HepG2 (cell line): Measurements from ENCODE around the gene PTPN13. TPM values are rescaled to one million over a fixed set of nuclear protein-coding genes. Genes with fewer than 3 reads are reported as not detected.

Source experiments
- GATAD1 ChIP-seq: IDR thresholded peaks from 2 replicates; pipeline ENCODE4 v1.6.1; 2016; ENCODE audit warnings: missing genetic modification reagents, missing compliant biosample characterization
- MBD4 ChIP-seq: IDR thresholded peaks from 2 replicates; pipeline ENCODE4 v1.6.1; 2012; ENCODE audit warnings: low read length, inconsistent platforms, borderline replicate concordance
- MED13 ChIP-seq: sonication (generic); formaldehyde crosslinking; IDR thresholded peaks from 2 replicates; pipeline ENCODE4 v1.5.0; 2020; ENCODE audit warnings: missing genetic modification reagents
- MEIS2 ChIP-seq: sonication (generic); formaldehyde crosslinking; IDR thresholded peaks from 2 replicates; pipeline ENCODE4 v1.9.0; 2021; ENCODE audit warnings: mild to moderate bottlenecking, missing genetic modification reagents
- NBN ChIP-seq: fragments of 450-650 bp; conservative IDR thresholded peaks from 2 replicates; pipeline ENCODE4 v1.6.1; 2017
- NFATC3 ChIP-seq: sonication (generic); formaldehyde crosslinking; IDR thresholded peaks from 2 replicates; pipeline ENCODE4 v1.5.1; 2020; ENCODE audit warnings: mild to moderate bottlenecking, missing genetic modification reagents
- NR2F2 ChIP-seq: IDR thresholded peaks from 2 replicates; pipeline ENCODE4 v1.6.1; 2012; ENCODE audit warnings: low read depth, inconsistent platforms, borderline replicate concordance
- PHF8 ChIP-seq: sonication (generic); formaldehyde crosslinking; IDR thresholded peaks from 2 replicates; pipeline ENCODE4 v1.5.0; 2020; ENCODE audit warnings: missing genetic modification reagents
- RCOR2 ChIP-seq: IDR thresholded peaks from 2 replicates; pipeline ENCODE4 v1.6.1; 2016; ENCODE audit warnings: missing biosample characterization, missing genetic modification reagents
- SIN3A ChIP-seq: IDR thresholded peaks from 2 replicates; pipeline ENCODE4 v1.6.1; 2011; ENCODE audit warnings: low read depth, mild to moderate bottlenecking, control low read depth, low read length, borderline replicate concordance
- SIN3B ChIP-seq: fragments of 150-350 bp; IDR thresholded peaks from 2 replicates; pipeline ENCODE4 v1.6.1; 2014; ENCODE audit warnings: low read length
- ZBTB20 ChIP-seq: sonication (generic); formaldehyde crosslinking; IDR thresholded peaks from 2 replicates; pipeline ENCODE4 v1.8.1; 2023; ENCODE audit warnings: missing genetic modification reagents, low read depth, mild to moderate bottlenecking, borderline replicate concordance
- ZBTB38 ChIP-seq: sonication (generic); formaldehyde crosslinking; IDR thresholded peaks from 2 replicates; pipeline ENCODE4 v1.5.1; 2020; ENCODE audit warnings: mild to moderate bottlenecking, missing genetic modification reagents
- ZNF460 ChIP-seq: sonication (generic); formaldehyde crosslinking; IDR thresholded peaks from 2 replicates; pipeline ENCODE4 v1.5.1; 2020; ENCODE audit warnings: missing genetic modification reagents, mild to moderate bottlenecking, borderline replicate concordance
- ZNF607 ChIP-seq: sonication (generic); formaldehyde crosslinking; IDR thresholded peaks from 2 replicates; pipeline ENCODE4 v1.5.1; 2020; ENCODE audit warnings: missing genetic modification reagents, mild to moderate bottlenecking, borderline replicate concordance
- ZNF761 ChIP-seq: sonication (generic); formaldehyde crosslinking; conservative IDR thresholded peaks from 2 replicates; pipeline ENCODE4 v1.4.0; 2020; ENCODE audit warnings: mild to moderate bottlenecking, missing genetic modification reagents
- polyA plus RNA-seq, 8 experiments: library from polyadenylated mRNA; depleted of rRNA in 3 of 8; stranded (reverse) in 7 of 8; unstranded in 1 of 8; fragments of >200 nt; fragmentation: Illumina TruSeq in 4 of 8; extraction: Trizol in 4 of 8; gene quantifications; 2 replicates each; pipeline versions ENCODE4 v1.2.1 to v1.2.3, GENCODE V29; 2011 to 2016; ENCODE audit warnings: low read depth in 4 of 8, missing spikeins in 1 of 8, mixed read lengths in 1 of 8; ENCODE audit not compliant: insufficient read depth in 1 of 8
- total RNA-seq, 5 experiments: library from RNA; depleted of rRNA; stranded (reverse); fragments of >200 nt; fragmentation: Illumina TruSeq; extraction: Trizol; gene quantifications; 2 replicates each; pipeline ENCODE4 v1.2.3, GENCODE V29; 2016; ENCODE audit warnings: low read depth in 1 of 5
- TF ChIP-seq, protein P1 (sequence below): sonication (generic); formaldehyde crosslinking; IDR thresholded peaks from 2 replicates; pipeline ENCODE4 v1.5.1; 2020; ENCODE audit warnings: mild to moderate bottlenecking, missing genetic modification reagents, borderline replicate concordance
- TF ChIP-seq, protein P2 (sequence below): sonication (generic); formaldehyde crosslinking; IDR thresholded peaks from 2 replicates; pipeline ENCODE4 v1.4.0; 2020; ENCODE audit warnings: missing genetic modification reagents, borderline replicate concordance
- TF ChIP-seq, protein P3 (sequence below): sonication (generic); formaldehyde crosslinking; IDR thresholded peaks from 2 replicates; pipeline ENCODE4 v1.4.0; 2020; ENCODE audit warnings: missing genetic modification reagents
- TF ChIP-seq, protein P4 (sequence below): sonication (generic); formaldehyde crosslinking; IDR thresholded peaks from 2 replicates; pipeline ENCODE4 v1.5.1; 2020; ENCODE audit warnings: missing genetic modification reagents, mild to moderate bottlenecking, borderline replicate concordance

Gene PTPN13
- total and polyA plus RNA-seq, 2 of the 13 experiments (the other 11 are each of a cell fraction or from before 2014, with no cell fraction given), result not detected

DNA sequence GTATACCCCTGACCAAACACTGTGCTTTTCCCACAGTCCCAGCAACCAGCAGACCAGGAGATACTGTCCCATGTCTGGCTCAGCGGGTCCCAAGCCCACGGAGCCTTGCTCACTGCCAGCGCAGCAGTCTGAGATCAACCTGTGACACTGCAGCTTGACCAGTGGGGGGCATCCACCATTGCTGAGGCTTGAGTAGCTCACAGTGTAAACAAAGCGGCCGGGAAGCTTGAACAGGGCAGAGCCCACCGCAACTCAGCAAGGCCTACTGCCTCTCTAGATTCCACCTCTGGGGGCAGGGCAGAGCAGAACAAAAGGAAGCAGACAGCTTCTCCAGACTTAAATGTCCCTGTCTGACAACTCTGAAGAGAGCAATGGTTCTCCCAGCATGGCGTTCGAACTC, 197.0 kb downstream of the PTPN13 start (continued):
- TF ChIP-seq, protein P1, sequence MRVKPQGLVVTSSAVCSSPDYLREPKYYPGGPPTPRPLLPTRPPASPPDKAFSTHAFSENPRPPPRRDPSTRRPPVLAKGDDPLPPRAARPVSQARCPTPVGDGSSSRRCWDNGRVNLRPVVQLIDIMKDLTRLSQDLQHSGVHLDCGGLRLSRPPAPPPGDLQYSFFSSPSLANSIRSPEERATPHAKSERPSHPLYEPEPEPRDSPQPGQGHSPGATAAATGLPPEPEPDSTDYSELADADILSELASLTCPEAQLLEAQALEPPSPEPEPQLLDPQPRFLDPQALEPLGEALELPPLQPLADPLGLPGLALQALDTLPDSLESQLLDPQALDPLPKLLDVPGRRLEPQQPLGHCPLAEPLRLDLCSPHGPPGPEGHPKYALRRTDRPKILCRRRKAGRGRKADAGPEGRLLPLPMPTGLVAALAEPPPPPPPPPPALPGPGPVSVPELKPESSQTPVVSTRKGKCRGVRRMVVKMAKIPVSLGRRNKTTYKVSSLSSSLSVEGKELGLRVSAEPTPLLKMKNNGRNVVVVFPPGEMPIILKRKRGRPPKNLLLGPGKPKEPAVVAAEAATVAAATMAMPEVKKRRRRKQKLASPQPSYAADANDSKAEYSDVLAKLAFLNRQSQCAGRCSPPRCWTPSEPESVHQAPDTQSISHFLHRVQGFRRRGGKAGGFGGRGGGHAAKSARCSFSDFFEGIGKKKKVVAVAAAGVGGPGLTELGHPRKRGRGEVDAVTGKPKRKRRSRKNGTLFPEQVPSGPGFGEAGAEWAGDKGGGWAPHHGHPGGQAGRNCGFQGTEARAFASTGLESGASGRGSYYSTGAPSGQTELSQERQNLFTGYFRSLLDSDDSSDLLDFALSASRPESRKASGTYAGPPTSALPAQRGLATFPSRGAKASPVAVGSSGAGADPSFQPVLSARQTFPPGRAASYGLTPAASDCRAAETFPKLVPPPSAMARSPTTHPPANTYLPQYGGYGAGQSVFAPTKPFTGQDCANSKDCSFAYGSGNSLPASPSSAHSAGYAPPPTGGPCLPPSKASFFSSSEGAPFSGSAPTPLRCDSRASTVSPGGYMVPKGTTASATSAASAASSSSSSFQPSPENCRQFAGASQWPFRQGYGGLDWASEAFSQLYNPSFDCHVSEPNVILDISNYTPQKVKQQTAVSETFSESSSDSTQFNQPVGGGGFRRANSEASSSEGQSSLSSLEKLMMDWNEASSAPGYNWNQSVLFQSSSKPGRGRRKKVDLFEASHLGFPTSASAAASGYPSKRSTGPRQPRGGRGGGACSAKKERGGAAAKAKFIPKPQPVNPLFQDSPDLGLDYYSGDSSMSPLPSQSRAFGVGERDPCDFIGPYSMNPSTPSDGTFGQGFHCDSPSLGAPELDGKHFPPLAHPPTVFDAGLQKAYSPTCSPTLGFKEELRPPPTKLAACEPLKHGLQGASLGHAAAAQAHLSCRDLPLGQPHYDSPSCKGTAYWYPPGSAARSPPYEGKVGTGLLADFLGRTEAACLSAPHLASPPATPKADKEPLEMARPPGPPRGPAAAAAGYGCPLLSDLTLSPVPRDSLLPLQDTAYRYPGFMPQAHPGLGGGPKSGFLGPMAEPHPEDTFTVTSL (CRISPR knock-in tag), result no peak
- TF ChIP-seq MEIS2 (CRISPR knock-in tag), result no peak
- TF ChIP-seq, protein P2, sequence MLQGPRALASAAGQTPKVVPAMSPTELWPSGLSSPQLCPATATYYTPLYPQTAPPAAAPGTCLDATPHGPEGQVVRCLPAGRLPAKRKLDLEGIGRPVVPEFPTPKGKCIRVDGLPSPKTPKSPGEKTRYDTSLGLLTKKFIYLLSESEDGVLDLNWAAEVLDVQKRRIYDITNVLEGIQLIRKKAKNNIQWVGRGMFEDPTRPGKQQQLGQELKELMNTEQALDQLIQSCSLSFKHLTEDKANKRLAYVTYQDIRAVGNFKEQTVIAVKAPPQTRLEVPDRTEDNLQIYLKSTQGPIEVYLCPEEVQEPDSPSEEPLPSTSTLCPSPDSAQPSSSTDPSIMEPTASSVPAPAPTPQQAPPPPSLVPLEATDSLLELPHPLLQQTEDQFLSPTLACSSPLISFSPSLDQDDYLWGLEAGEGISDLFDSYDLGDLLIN (CRISPR knock-in tag), result no peak
- TF ChIP-seq NR2F2, result no peak
- TF ChIP-seq GATAD1, result no peak
- no peak for TF ChIP-seq PHF8 (CRISPR knock-in tag)
- no peak for TF ChIP-seq ZBTB20
- no peak for TF ChIP-seq NBN
- no peak for TF ChIP-seq ZNF761 (CRISPR knock-in tag)
- TF ChIP-seq MBD4, result no peak
- TF ChIP-seq SIN3A, result no peak
- no peak for TF ChIP-seq ZBTB38 (CRISPR knock-in tag)
- no peak for TF ChIP-seq RCOR2 (CRISPR knock-in tag)
- no peak for TF ChIP-seq ZNF460 (CRISPR knock-in tag)
- TF ChIP-seq, protein P3, sequence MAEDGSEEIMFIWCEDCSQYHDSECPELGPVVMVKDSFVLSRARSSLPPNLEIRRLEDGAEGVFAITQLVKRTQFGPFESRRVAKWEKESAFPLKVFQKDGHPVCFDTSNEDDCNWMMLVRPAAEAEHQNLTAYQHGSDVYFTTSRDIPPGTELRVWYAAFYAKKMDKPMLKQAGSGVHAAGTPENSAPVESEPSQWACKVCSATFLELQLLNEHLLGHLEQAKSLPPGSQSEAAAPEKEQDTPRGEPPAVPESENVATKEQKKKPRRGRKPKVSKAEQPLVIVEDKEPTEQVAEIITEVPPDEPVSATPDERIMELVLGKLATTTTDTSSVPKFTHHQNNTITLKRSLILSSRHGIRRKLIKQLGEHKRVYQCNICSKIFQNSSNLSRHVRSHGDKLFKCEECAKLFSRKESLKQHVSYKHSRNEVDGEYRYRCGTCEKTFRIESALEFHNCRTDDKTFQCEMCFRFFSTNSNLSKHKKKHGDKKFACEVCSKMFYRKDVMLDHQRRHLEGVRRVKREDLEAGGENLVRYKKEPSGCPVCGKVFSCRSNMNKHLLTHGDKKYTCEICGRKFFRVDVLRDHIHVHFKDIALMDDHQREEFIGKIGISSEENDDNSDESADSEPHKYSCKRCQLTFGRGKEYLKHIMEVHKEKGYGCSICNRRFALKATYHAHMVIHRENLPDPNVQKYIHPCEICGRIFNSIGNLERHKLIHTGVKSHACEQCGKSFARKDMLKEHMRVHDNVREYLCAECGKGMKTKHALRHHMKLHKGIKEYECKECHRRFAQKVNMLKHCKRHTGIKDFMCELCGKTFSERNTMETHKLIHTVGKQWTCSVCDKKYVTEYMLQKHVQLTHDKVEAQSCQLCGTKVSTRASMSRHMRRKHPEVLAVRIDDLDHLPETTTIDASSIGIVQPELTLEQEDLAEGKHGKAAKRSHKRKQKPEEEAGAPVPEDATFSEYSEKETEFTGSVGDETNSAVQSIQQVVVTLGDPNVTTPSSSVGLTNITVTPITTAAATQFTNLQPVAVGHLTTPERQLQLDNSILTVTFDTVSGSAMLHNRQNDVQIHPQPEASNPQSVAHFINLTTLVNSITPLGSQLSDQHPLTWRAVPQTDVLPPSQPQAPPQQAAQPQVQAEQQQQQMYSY (CRISPR knock-in tag), result no peak
- TF ChIP-seq, protein P4, sequence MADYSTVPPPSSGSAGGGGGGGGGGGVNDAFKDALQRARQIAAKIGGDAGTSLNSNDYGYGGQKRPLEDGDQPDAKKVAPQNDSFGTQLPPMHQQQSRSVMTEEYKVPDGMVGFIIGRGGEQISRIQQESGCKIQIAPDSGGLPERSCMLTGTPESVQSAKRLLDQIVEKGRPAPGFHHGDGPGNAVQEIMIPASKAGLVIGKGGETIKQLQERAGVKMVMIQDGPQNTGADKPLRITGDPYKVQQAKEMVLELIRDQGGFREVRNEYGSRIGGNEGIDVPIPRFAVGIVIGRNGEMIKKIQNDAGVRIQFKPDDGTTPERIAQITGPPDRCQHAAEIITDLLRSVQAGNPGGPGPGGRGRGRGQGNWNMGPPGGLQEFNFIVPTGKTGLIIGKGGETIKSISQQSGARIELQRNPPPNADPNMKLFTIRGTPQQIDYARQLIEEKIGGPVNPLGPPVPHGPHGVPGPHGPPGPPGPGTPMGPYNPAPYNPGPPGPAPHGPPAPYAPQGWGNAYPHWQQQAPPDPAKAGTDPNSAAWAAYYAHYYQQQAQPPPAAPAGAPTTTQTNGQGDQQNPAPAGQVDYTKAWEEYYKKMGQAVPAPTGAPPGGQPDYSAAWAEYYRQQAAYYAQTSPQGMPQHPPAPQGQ, result no peak
- no peak for TF ChIP-seq MED13 (CRISPR knock-in tag)
- no peak for TF ChIP-seq ZNF607
- no peak for TF ChIP-seq NFATC3
- TF ChIP-seq SIN3B, result no peak
